H1 (cell line): ENCODE measurements around the gene NADK. TPM values are rescaled to one million over a fixed set of nuclear protein-coding genes. Genes with fewer than 3 reads are reported as not detected.

Source experiments
- CTCF ChIA-PET: fragments of 300-600 bp; sonication (Branson Sonifier 250); formaldehyde crosslinking; loops from one replicate; lab custom pipeline; 2021; ENCODE audit not compliant: partially characterized antibody; lab: Charles Lee
- POLR2A ChIA-PET: fragments of 300-600 bp; sonication (Branson Sonifier 250); formaldehyde crosslinking; loops from one replicate; lab custom pipeline; 2021; ENCODE audit warnings: inconsistent platforms; ENCODE audit not compliant: partially characterized antibody; lab: Charles Lee
- DNase-seq, 2 experiments: peaks; one replicate each; pipeline versions ENCODE4 v3.0.0 to v3.0.0-alpha.2; 2010 to 2022; ENCODE audit warnings: low spot score in 2 of 2, low read depth in 1 of 2, mixed read lengths in 1 of 2
- FAIRE-seq: peaks from 2 replicates; lab custom pipeline; 2011; peaks lifted over from hg19 to GRCh38; lab: Jason Lieb, UNC
- H2AFZ ChIP-seq: 2 replicates; pipeline ENCODE4 v1.8.1; 2012; ENCODE audit warnings: low read length, inconsistent platforms
- H2AK5ac ChIP-seq: 2 replicates; pipeline ENCODE4 v1.6.1; 2013; ENCODE audit warnings: low read depth, low read length
- H2BK120ac ChIP-seq: replicated peaks from 2 replicates; pipeline ENCODE3; 2013; ENCODE audit warnings: low read depth, low read length, inconsistent platforms
- H2BK12ac ChIP-seq: 2 replicates; pipeline ENCODE4 v1.6.1; 2013; ENCODE audit warnings: low read depth, low read length
- H2BK15ac ChIP-seq: 2 replicates; pipeline ENCODE4 v1.6.1; 2013; ENCODE audit warnings: low read length
- H2BK20ac ChIP-seq: 2 replicates; pipeline ENCODE4 v1.6.1; 2013; ENCODE audit warnings: low read length
- H2BK5ac ChIP-seq: 2 replicates; pipeline ENCODE4 v1.6.1; 2013; ENCODE audit warnings: low read depth, low read length
- H3K14ac ChIP-seq: 2 replicates; pipeline ENCODE4 v1.6.1; 2013; ENCODE audit warnings: inconsistent platforms; ENCODE audit not compliant: insufficient read length
- H3K18ac ChIP-seq: 2 replicates; pipeline ENCODE4 v1.6.1; 2013; ENCODE audit warnings: low read length; ENCODE audit errors: extremely low read depth
- H3K23ac ChIP-seq: 2 replicates; pipeline ENCODE4 v1.6.1; 2013; ENCODE audit warnings: inconsistent platforms; ENCODE audit not compliant: insufficient read length
- H3K23me2 ChIP-seq: 2 replicates; pipeline ENCODE4 v1.6.1; 2013; ENCODE audit warnings: low read depth, low read length
- H3K27ac ChIP-seq: 2 replicates; pipeline ENCODE4 v1.6.1; 2011; ENCODE audit warnings: low read depth, low read length, inconsistent platforms
- H3K27me3 ChIP-seq, 4 experiments: replicated peaks in 1 of 4; 1 replicate in 1 of 4; 2 replicates in 3 of 4; pipeline versions ENCODE4 v1.6.1 to v1.8.1; 2011 to 2013; ENCODE audit warnings: low read length in 3 of 4, mild to moderate bottlenecking in 3 of 4, inconsistent platforms in 2 of 4, mixed read lengths in 2 of 4, moderate library complexity in 1 of 4; ENCODE audit not compliant: control insufficient read depth in 3 of 4, insufficient read depth in 3 of 4; ENCODE audit errors: extremely low read depth in 1 of 4
- H3K36me3 ChIP-seq, 4 experiments: 2 replicates each; pipeline versions ENCODE4 v1.6.1 to v1.8.1; 2011 to 2013; ENCODE audit warnings: mild to moderate bottlenecking in 4 of 4, low read length in 3 of 4, moderate library complexity in 2 of 4, control low read depth in 1 of 4, inconsistent platforms in 1 of 4; ENCODE audit not compliant: insufficient read depth in 4 of 4, control insufficient read depth in 2 of 4
- H3K4ac ChIP-seq: replicated peaks from 2 replicates; pipeline ENCODE3; 2013; ENCODE audit warnings: low read length, low read depth, mixed read lengths, inconsistent platforms; ENCODE audit not compliant: insufficient read length
- H3K4me1 ChIP-seq, 4 experiments: replicated peaks in 1 of 4; 1 replicate in 1 of 4; 2 replicates in 3 of 4; pipeline versions ENCODE4 v1.6.1 to v1.8.1; 2011 to 2013; ENCODE audit warnings: low read length in 3 of 4, inconsistent platforms in 2 of 4, mixed read lengths in 1 of 4; ENCODE audit not compliant: insufficient read depth in 4 of 4, control insufficient read depth in 3 of 4
- H3K4me2 ChIP-seq, 2 experiments: 2 replicates each; pipeline versions ENCODE4 v1.6.1 to v1.8.1; 2011 to 2013; ENCODE audit warnings: low read depth in 2 of 2, low read length in 2 of 2, control low read depth in 1 of 2, inconsistent platforms in 1 of 2, mild to moderate bottlenecking in 1 of 2; ENCODE audit not compliant: insufficient read depth in 1 of 2
- H3K4me3 ChIP-seq, 4 experiments: fragments of 200-600, 300-600 bp in 1 of 4; sonication (generic), shearing (Covaris generic), sonication (Bioruptor Twin) in 1 of 4; 2 replicates each; pipeline versions ENCODE4 v1.5.1 to v1.8.1; 2011 to 2016; ENCODE audit warnings: low read length in 4 of 4, low read depth in 3 of 4, control low read depth in 2 of 4, inconsistent platforms in 2 of 4, mild to moderate bottlenecking in 2 of 4, mixed read lengths in 1 of 4, moderate library complexity in 1 of 4; ENCODE audit not compliant: insufficient read depth in 2 of 4; ENCODE audit errors: extremely low read depth in 1 of 4
- H3K56ac ChIP-seq: replicated peaks from 2 replicates; pipeline ENCODE3; 2013; ENCODE audit warnings: low read depth, mild to moderate bottlenecking, mixed read lengths, low read length, inconsistent platforms; ENCODE audit not compliant: insufficient read length
- H3K79me1 ChIP-seq: 2 replicates; pipeline ENCODE4 v1.6.1; 2013; ENCODE audit warnings: low read depth, low read length, control low read depth
- H3K79me2 ChIP-seq, 2 experiments: 2 replicates each; pipeline versions ENCODE4 v1.6.1 to v1.8.1; 2012 to 2013; ENCODE audit warnings: low read length in 2 of 2, mild to moderate bottlenecking in 2 of 2, inconsistent platforms in 1 of 2; ENCODE audit not compliant: insufficient read depth in 2 of 2, control insufficient read depth in 1 of 2
- H3K9ac ChIP-seq, 4 experiments: replicated peaks in 1 of 4; 1 replicate in 1 of 4; 2 replicates in 3 of 4; pipeline versions ENCODE4 v1.6.1 to v1.8.1; 2011 to 2013; ENCODE audit warnings: low read depth in 3 of 4, low read length in 3 of 4, control low read depth in 2 of 4, mild to moderate bottlenecking in 2 of 4, moderate library complexity in 2 of 4, inconsistent platforms in 1 of 4; ENCODE audit errors: extremely low read depth in 1 of 4
- H3K9me3 ChIP-seq, 2 experiments: 2 replicates each; pipeline versions ENCODE4 v1.6.1 to v1.8.1; 2012 to 2013; ENCODE audit warnings: mild to moderate bottlenecking in 2 of 2, moderate library complexity in 2 of 2, control low read depth in 1 of 2, inconsistent platforms in 1 of 2, low read depth in 1 of 2, low read length in 1 of 2, mixed read lengths in 1 of 2; ENCODE audit not compliant: insufficient read depth in 2 of 2
- H4K20me1 ChIP-seq, 2 experiments: replicated peaks in 1 of 2; 2 replicates each; pipeline versions ENCODE3 to v1.8.1; 2011 to 2013; ENCODE audit warnings: inconsistent platforms in 2 of 2, low read length in 2 of 2, mild to moderate bottlenecking in 1 of 2; ENCODE audit not compliant: insufficient read depth in 2 of 2, control insufficient read depth in 1 of 2
- H4K5ac ChIP-seq: 2 replicates; pipeline ENCODE4 v1.6.1; 2013; ENCODE audit warnings: low read length, low read depth, mixed read lengths, inconsistent platforms; ENCODE audit not compliant: insufficient read length
- H4K8ac ChIP-seq: 2 replicates; pipeline ENCODE4 v1.8.0; 2013; ENCODE audit warnings: mild to moderate bottlenecking, moderate library complexity, low read length, inconsistent platforms; ENCODE audit not compliant: insufficient read depth; ENCODE audit errors: extremely low read depth
- H4K91ac ChIP-seq: replicated peaks from 2 replicates; pipeline ENCODE3; 2013; ENCODE audit warnings: low read length, mixed read lengths, inconsistent platforms; ENCODE audit not compliant: insufficient read length
- EZH2 ChIP-seq: fragments of 200-600 bp; sonication (generic); IDR thresholded peaks from 2 replicates; pipeline ENCODE4 v1.7.1; 2012; ENCODE audit warnings: low read depth, mild to moderate bottlenecking, moderate library complexity, low read length, inconsistent platforms; ENCODE audit not compliant: severe bottlenecking
- PHF8 ChIP-seq: fragments of 200-600 bp; sonication (generic); conservative IDR thresholded peaks from 2 replicates; pipeline ENCODE4 v1.7.1; 2012; ENCODE audit warnings: low read depth, mild to moderate bottlenecking, inconsistent platforms, low read length, moderate library complexity
- SAP30 ChIP-seq: fragments of 300-600 bp; sonication (generic); IDR thresholded peaks from 2 replicates; pipeline ENCODE4 v1.7.1; 2012; ENCODE audit warnings: low read length, moderate library complexity, mild to moderate bottlenecking, inconsistent platforms; ENCODE audit not compliant: insufficient read depth, insufficient replicate concordance
- SIN3A ChIP-seq, 2 experiments: IDR thresholded peaks in 1 of 2; conservative IDR thresholded peaks in 1 of 2; 2 replicates each; pipeline ENCODE4 v1.6.1; 2011 to 2012; ENCODE audit warnings: low read length in 2 of 2, improper control_type of control experiment in 1 of 2, low read depth in 1 of 2, mild to moderate bottlenecking in 1 of 2
- TAF1 ChIP-seq: IDR thresholded peaks from 2 replicates; pipeline ENCODE4 v1.6.1; 2011; ENCODE audit warnings: mild to moderate bottlenecking, low read depth, low read length
- TAF7 ChIP-seq: optimal IDR thresholded peaks from 2 replicates; pipeline ENCODE3; 2011; ENCODE audit warnings: low read depth, mild to moderate bottlenecking, inconsistent platforms, low read length, moderate library complexity, borderline replicate concordance
- WGBS, 2 experiments: shearing (Covaris generic) in 1 of 2; methylation state at CpG; one replicate each; pipeline versions ENCODE4 v1.1.6 to v1.1.7; 2013 to 2015; ENCODE audit warnings: low lambda C conversion rate in 2 of 2, mixed read lengths in 2 of 2, inconsistent platforms in 1 of 2, low coverage in 1 of 2, missing lambda C conversion rate in 1 of 2; ENCODE audit not compliant: insufficient replicate concordance in 2 of 2, insufficient coverage in 1 of 2, insufficient read length in 1 of 2; ENCODE audit errors: extremely low coverage in 1 of 2, missing lambda C conversion rate in 1 of 2; 5-methylcytosine and 5-hydroxymethylcytosine counted together
- polyA plus RNA-seq, 7 experiments: library from polyadenylated mRNA; depleted of rRNA in 3 of 7; stranded (reverse) in 5 of 7; unstranded in 2 of 7; fragments of >200 nt in 5 of 7; fragments of 200-250 nt in 2 of 7; gene quantifications; 1 replicate in 5 of 7; 2 replicates in 1 of 7; 4 replicates in 1 of 7; pipeline versions ENCODE4 v1.2.1 to v1.2.3, GENCODE V29; 2011 to 2013; ENCODE audit warnings: missing spikeins in 2 of 7, mixed read lengths in 2 of 7
- total RNA-seq: library from RNA; stranded (reverse); fragmentation: NEBNext Ultra II Directional; extraction: Animal tissue kit (Norgen Biotek cat#: 25700); gene quantifications from 2 replicates; pipeline ENCODE4 v1.2.1, GENCODE V29; 2021

Gene NADK
- total and polyA plus RNA-seq, 2 of the 8 experiments (the other 6 are each of a cell fraction or from before 2014, with no cell fraction given), result 78.0 to 89.7 TPM

GRCh38 chr1:1758059-1758621 lies 20.1 kb downstream of the NADK start:
- no peak overlapping the region for H2BK15ac ChIP-seq
- H2BK120ac ChIP-seq, result no peak overlapping the region
- no peaks in the 10 kb centered on the region for H3K9me3 ChIP-seq
- FAIRE-seq, result no peak
- peaks cover 14 to 72% (median 48%) of the 10 kb centered on the region in 4 experiments for H3K36me3 ChIP-seq
- H2AFZ ChIP-seq, result no peak overlapping the region
- H4K91ac ChIP-seq, result no peak overlapping the region
- no peaks in the 10 kb centered on the region for H3K23me2 ChIP-seq
- H4K5ac ChIP-seq, result no peak overlapping the region
- no peak overlapping the region for H3K56ac ChIP-seq
- no peak overlapping the region for H2BK20ac ChIP-seq
- no peak overlapping the region for H2AK5ac ChIP-seq
- no peak overlapping the region for H2BK12ac ChIP-seq
- H3K4me1 ChIP-seq, result no peaks in the 10 kb centered on the region
- peaks cover 5 to 17% of the 10 kb centered on the region in 2 experiments; a peak in 2 of 4 replicates for H3K79me2 ChIP-seq
- H3K27me3 ChIP-seq, result no peaks in the 10 kb centered on the region
- WGBS, 2 experiments, result 97% methylated on average over 24 of the region's 27 CpGs; no CpG with 5 or more reads in 1 of the 2 experiments
- CTCF ChIA-PET, result interaction anchor here (0.9 to 1.4 kb wide), 3 partner anchors 35 to 41 kb away, joined by 3 read pairs; no protein-coding TSS in a partner anchor
- no peak for DNase-seq
- H3K4me3 ChIP-seq, result no peak overlapping the region
- H3K4me2 ChIP-seq, result no peak overlapping the region
- H3K18ac ChIP-seq, result no peak overlapping the region
- H3K79me1 ChIP-seq, result peaks cover 9% of the 10 kb centered on the region
- H4K8ac ChIP-seq, result no peak overlapping the region
- peaks cover 22 to 36% of the 10 kb centered on the region in 2 experiments for H4K20me1 ChIP-seq
- no peak overlapping the region for H3K4ac ChIP-seq
- no peak overlapping the region for H3K23ac ChIP-seq
- no peak overlapping the region for H3K27ac ChIP-seq
- H3K9ac ChIP-seq, result no peak overlapping the region
- H3K14ac ChIP-seq, result no peak overlapping the region
- POLR2A ChIA-PET, result interaction anchor here (1.6 to 2.5 kb wide), 2 partner anchors 10 to 19 kb away, joined by 7 read pairs; no protein-coding TSS in a partner anchor
- no peak overlapping the region for H2BK5ac ChIP-seq
- no peak for TF ChIP-seq SAP30
- TF ChIP-seq SIN3A (conservative IDR thresholded peaks at IDR 0.05 in 1 of 2, IDR thresholded peaks at IDR 0.05 in 1 of 2; ENCODE audit: low read depth in 1 of 2, low read length in 2 of 2), result no peak
- TF ChIP-seq EZH2, result no peak
- no peak for TF ChIP-seq TAF7
- no peak for TF ChIP-seq TAF1
- TF ChIP-seq PHF8, result no peak
